Activated B cell treated with CpG ODN at 0.5 μM for 24 hours (primary cell): ENCODE results near the gene BABAM2. TPM values are rescaled to one million over a fixed set of nuclear protein-coding genes. Genes with fewer than 3 reads are reported as not detected.

Source experiments
- ATAC-seq: fragments of 200-7000 bp; cut with Tn5 transposase; one replicate; pipeline ENCODE4 v1.10.0; 2021; ENCODE audit warnings: low read depth, mild to moderate bottlenecking, moderate library complexity
- CTCF ChIA-PET: fragments of 350-600 bp; sonication (Branson Sonifier 250); formaldehyde crosslinking; loops from one replicate; lab custom pipeline; 2021; ENCODE audit warnings: antibody characterized with exemption; lab: Charles Lee
- POLR2A ChIA-PET: fragments of 350-600 bp; sonication (Branson Sonifier 250); formaldehyde crosslinking; loops from one replicate; lab custom pipeline; 2021; ENCODE audit warnings: antibody characterized with exemption; lab: Charles Lee
- DNase-seq: peaks from one replicate; pipeline ENCODE4 v3.0.0; 2022
- H3K27ac Mint-ChIP-seq: one replicate; pipeline ENCODE4 v1.8.0; 2020; ENCODE audit warnings: mixed read lengths
- H3K27me3 Mint-ChIP-seq: one replicate; pipeline ENCODE4 v1.8.0; 2021; ENCODE audit warnings: mixed read lengths
- H3K36me3 Mint-ChIP-seq: one replicate; pipeline ENCODE4 v1.8.0; 2021; ENCODE audit warnings: low read depth, mixed read lengths
- H3K4me1 Mint-ChIP-seq: one replicate; pipeline ENCODE4 v1.8.0; 2021; ENCODE audit warnings: mixed read lengths
- H3K4me3 Mint-ChIP-seq: one replicate; pipeline ENCODE4 v1.8.0; 2020; ENCODE audit warnings: mild to moderate bottlenecking, mixed read lengths
- H3K9me3 Mint-ChIP-seq: one replicate; pipeline ENCODE4 v1.8.0; 2020; ENCODE audit warnings: mixed read lengths
- CTCF ChIP-seq: fragments of 200-600 bp; IDR thresholded peaks from one replicate; pipeline ENCODE4 v1.8.0; 2022; ENCODE audit warnings: antibody characterized with exemption, mild to moderate bottlenecking
- intact Hi-C: fragments of 100-400 bp; cut with micrococcal nuclease; formaldehyde crosslinking; loops from one replicate; pipeline ENCODE4 v1.15.1; 2024
- total RNA-seq: library from RNA; stranded (reverse); gene quantifications from 2 replicates; pipeline ENCODE4 v1.2.3, GENCODE V29; 2022

Gene BABAM2
- total RNA-seq, 1 donor from 2014 or later, result 55.6 TPM

DNA sequence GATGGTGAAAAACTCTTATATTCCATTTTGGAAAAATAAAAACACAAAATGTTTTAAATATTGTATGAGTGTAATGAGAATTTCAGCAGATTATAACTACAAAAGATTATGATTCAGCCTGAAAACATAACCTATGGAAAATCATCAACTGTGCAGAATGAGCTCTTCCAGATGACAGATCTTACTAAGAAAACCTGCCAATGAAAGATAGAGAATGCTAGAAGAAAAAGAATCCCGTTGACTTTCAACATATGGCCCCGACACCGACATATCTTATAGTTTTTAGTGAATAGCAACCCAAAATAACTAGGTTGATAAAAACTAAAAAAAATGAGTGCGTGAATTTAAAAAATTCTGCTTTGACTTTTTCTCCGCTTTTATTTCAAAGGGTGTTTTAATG lies 178.0 kb downstream of the BABAM2 start:
- Mint-ChIP-seq H3K27ac (no peak overlapping the region), H3K36me3 (peaks cover 6% of the 10 kb centered on the region), H3K4me3 (no peak overlapping the region), H3K9me3 (no peaks in the 10 kb centered on the region), H3K27me3 (no peaks in the 10 kb centered on the region), H3K4me1 (no peaks in the 10 kb centered on the region)
- ATAC-seq (no peak), DNase-seq (no peak)
- no peak for TF ChIP-seq CTCF
- CTCF ChIA-PET, result no interaction called here
- POLR2A ChIA-PET, result no interaction called here
- intact Hi-C loops, result no loop called here

- no peaks in the 10 kb centered on the region for H3K9me3 Mint-ChIP-seq
- peaks cover 6% of the 10 kb centered on the region for H3K36me3 Mint-ChIP-seq
- ATAC-seq (no peak), DNase-seq (no peak)
- TF ChIP-seq CTCF, result no peak
- no peak overlapping the region for H3K27ac Mint-ChIP-seq
- ChIA-PET CTCF (no interaction called here), POLR2A (no interaction called here)
- H3K4me3 Mint-ChIP-seq, result no peak overlapping the region
- intact Hi-C loops, result no loop called here
- H3K4me1 Mint-ChIP-seq, result no peaks in the 10 kb centered on the region
- H3K27me3 Mint-ChIP-seq, result no peaks in the 10 kb centered on the region
These were observed 180.7 kb downstream of the BABAM2 start for GRCh38 chr2:28071221-28071620.

DNA sequence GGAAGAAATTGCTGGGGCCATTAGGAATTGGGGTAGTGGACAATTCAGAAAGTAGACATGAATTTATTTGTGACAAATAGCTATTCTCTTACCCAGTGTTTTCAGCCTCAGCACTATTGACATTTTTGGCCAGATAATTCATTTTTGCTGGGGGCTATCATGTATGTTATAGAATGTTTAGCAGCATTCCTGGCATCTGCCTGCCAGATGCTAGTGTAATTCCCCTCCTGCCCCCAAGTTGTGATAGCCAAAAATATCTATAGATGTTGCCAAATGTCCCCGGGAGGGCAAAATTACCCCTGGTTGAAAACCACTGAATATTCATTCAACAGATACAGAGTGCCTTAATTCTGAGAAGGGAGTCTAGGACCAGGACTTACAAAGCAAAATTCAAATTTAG lies 183.6 kb downstream of the BABAM2 start:
- Mint-ChIP-seq H3K9me3 (no peaks in the 10 kb centered on the region), H3K4me1 (no peaks in the 10 kb centered on the region), H3K27me3 (no peaks in the 10 kb centered on the region), H3K36me3 (no peaks in the 10 kb centered on the region), H3K27ac (no peak overlapping the region), H3K4me3 (no peak overlapping the region)
- no peak for ATAC-seq
- no peak for DNase-seq
- no peak for TF ChIP-seq CTCF
- intact Hi-C loops, result no loop called here
- POLR2A ChIA-PET, result no interaction called here
- CTCF ChIA-PET, result no interaction called here

DNA sequence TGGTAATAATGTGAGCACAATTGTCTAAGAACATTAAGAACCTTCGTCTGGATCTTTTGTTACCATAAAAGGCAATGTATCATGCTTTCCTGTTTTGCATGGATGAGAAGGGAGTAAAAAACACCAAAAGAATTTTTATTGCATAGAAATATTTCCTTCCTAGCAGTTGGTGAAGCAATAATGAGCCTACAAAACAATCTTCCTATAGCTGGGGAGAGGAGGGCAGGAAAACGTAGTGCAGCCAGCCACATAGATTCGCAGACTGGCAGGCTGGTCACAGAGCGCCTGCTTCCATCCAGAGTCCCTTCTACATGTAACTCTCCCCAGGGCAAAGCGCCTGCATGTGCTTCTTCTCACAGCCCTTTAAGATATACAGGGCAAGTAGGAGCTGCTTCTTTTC lies 190.4 kb downstream of the BABAM2 start:
- H3K4me3 Mint-ChIP-seq, result no peak overlapping the region
- H3K36me3 Mint-ChIP-seq, result no peaks in the 10 kb centered on the region
- TF ChIP-seq CTCF, result no peak
- ChIA-PET POLR2A (no interaction called here), CTCF (no interaction called here)
- DNase-seq (no peak), ATAC-seq (no peak)
- H3K4me1 Mint-ChIP-seq, result no peaks in the 10 kb centered on the region
- no peaks in the 10 kb centered on the region for H3K27me3 Mint-ChIP-seq
- intact Hi-C loops, result no loop called here
- no peak overlapping the region for H3K27ac Mint-ChIP-seq
- H3K9me3 Mint-ChIP-seq, result no peaks in the 10 kb centered on the region

DNA sequence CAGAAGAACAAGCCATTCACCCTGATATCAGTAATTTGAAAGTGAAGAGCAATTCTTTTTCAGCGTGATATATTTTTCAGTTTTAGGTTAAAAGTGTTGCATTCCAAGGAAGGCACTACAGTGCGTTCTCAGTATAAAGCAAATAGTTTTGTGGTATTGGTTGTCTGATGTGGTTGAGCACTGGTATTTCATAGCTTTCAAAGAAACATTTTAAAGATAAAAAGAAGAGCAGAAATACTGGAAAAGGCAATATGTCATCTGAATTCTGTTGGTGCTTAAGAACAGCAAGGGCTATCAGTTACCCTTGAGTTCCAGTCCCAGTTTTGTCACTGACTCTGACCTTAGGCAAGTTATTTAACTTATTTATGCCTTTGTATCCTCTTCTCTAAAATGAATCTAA lies 191.6 kb downstream of the BABAM2 start:
- no peaks in the 10 kb centered on the region for H3K27me3 Mint-ChIP-seq
- no peak for ATAC-seq
- TF ChIP-seq CTCF, result no peak
- intact Hi-C loops, result no loop called here
- CTCF ChIA-PET, result no interaction called here
- no peak overlapping the region for H3K27ac Mint-ChIP-seq
- H3K4me1 Mint-ChIP-seq, result no peaks in the 10 kb centered on the region
- H3K4me3 Mint-ChIP-seq, result no peak overlapping the region
- H3K9me3 Mint-ChIP-seq, result no peaks in the 10 kb centered on the region
- DNase-seq, result no peak
- POLR2A ChIA-PET, result no interaction called here
- no peaks in the 10 kb centered on the region for H3K36me3 Mint-ChIP-seq
